Activated naive CD4-positive, alpha-beta T cell treated with Interleukin-2 at 50 U/mL for 16 hours (primary cell): ENCODE results near the gene AGPS.
"Not testable (repeated sequence)": the region's sequence is repeated elsewhere in the genome, so short reads cannot be mapped to it uniquely, and the experiment has no call there.

ENCODE experiments used
- DNase-seq: peaks from one replicate; pipeline ENCODE4 v3.0.0-alpha.2; 2020

Gene AGPS

GRCh38 chr2:177533253-177533652 is 140.7 kb downstream of the AGPS start:
- DNase-seq = no peak

GRCh38 chr2:177535000-177535399 is 142.4 kb downstream of the AGPS start:
- DNase-seq = no peak

GRCh38 chr2:177535958-177536504 is 143.5 kb downstream of the AGPS start:
- DNase-seq = no peak

- no peak for DNase-seq
These were observed 144.6 kb downstream of the AGPS start for GRCh38 chr2:177537213-177537612.

DNA sequence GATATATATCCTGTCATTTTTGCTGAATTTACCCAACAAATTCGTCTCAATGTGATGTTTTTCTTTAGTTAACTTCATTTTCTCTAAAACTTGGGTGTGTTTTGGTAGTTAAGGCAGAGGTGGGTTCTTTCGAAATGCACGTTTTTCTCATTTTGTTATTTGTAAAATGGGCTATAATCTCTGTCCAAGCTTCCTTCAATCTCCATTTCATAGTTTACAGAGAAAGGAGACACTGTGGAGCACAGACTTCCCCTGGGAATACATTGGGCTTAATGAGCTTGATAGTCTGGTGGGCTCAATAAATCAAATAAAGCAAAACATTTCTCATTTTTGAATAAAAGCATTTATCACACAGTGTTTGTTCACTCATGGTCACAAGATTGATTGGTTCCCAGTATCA is 145.1 kb downstream of the AGPS start:
- no peak for DNase-seq

DNA sequence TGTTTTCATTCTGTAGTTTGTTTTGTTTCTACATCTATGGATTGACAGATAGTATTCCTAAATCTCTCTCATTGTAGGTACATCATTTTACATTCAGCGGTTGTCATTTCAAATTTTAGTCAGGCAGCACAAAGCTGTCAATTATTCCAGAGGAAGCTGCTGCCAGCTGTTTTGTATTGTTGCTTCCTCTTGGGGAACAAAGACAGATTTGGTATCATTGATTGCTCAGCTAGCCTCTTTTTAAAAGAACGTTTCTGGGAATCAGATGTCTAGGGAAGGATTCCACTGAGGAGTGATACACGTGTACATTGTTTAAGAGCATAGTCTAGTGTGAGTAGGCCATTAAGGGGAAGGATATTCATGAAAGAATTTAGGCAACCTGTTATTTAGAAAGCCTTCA is 145.8 kb downstream of the AGPS start:
- no peak for DNase-seq

DNA sequence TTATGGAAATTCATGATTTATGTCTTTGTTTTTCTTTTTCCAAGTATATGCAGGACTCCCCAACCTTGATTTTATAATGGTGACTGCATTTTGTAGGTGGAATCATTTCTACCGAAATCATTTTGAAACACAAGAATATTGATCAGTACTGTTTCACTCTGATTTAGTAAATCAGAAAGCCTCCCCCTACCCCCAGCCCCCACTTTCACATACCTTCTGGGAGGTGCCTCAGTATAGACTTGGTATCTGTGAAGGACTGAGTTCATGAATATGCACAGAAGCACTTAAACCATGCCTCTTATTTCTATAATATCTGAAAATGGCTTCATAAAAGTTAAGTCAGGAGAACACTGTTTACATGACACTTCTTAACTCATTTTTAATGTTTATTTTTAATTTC is 147.7 kb downstream of the AGPS start:
- DNase-seq = no peak

GRCh38 chr2:177541258-177541991 is 148.9 kb downstream of the AGPS start:
- DNase-seq = no peak

DNA sequence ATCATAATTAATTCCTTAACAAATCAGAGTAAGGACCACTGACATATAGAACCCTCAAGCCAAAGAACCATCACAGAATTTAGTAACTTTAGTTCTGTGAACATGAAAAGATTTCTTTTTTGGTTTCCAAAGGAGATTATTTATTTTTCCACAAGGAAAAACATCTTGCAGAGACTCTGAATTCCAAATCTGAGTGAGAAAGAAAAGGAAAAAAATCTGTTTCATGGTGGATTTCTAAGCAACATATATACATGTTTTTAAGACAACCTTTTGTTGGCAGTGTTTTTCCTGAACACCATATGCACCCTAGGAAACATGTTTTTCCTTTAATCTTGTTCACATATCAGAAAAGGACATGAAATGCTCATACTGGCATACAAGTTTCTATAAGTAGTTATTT is 149.8 kb downstream of the AGPS start:
- no peak for DNase-seq

DNA sequence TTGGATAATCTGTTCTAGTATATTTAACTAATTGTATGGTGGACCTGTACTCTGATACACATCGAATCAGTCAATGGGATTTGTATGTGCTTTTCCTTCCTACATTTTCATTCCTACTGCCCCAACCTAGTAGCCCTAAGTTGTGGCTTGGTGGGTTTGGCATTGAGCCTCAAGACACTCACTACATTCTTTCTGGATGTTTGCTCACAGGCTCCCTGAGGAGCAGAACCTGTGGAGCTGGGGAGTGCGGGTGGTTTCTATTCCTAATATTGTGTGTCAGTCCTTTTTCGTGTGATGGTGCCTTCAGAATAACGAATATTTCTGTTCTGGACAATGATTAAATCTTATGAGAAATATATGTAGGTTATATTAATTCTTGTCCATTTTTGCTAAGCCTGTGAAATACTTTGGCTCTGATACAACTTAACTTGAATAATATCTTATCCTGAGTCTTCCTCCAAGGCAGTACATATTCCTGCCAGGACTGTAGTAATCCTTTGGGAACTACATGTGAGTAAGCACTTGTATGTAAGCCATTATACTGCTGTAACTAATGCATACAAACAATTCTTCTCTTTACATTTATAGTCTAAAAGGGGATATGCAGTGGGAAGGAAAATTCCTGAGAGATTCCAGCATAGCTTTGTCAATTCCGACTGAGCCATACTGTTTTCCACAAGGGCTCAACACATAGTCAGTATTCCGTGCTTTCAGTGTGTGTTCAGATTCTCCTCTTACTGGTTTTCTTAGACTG is 150.6 kb downstream of the AGPS start:
- DNase-seq = no peak

GRCh38 chr2:177545143-177545542 is 152.6 kb downstream of the AGPS start:
- no peak for DNase-seq

GRCh38 chr2:177545981-177546585 is 153.5 kb downstream of the AGPS start:
- no peak for DNase-seq

DNA sequence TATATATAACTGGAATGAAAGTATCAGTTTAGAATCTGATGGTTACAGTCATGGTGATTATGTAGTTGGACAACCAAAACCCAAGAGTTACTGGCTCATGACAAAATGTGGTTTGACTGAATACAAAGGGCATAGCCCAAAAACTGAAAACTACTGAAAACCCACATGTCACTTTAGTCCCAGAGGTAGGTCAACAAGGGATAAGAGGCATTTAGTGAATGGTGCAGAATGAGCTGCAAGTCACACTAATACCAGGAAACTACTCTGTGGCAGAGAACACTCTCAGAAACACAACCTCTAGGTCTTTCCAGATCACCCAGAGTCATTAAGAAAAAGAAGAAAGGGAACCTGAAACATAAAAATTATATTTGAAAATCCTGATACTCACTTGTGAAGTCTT is 154.5 kb downstream of the AGPS start:
- DNase-seq = no peak

DNA sequence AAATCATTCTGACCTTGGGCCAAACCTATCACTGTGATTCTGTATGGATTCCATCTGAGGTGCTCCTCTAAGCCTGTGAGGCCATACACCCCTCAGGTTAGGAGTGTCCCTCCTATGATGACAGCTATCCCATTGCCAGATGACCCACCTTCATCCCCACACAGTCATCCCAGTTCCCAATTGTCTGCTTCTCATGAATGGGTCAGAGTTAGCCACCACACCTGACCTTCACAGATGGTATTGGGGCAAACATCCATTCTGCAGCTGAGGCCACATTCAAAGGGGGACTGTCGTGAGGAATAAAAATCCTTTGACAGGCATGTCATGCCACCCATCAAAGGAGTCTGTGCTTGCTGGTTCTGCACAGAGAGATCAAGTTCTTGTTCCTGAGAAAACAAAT is 155.2 kb downstream of the AGPS start:
- no peak for DNase-seq

DNA sequence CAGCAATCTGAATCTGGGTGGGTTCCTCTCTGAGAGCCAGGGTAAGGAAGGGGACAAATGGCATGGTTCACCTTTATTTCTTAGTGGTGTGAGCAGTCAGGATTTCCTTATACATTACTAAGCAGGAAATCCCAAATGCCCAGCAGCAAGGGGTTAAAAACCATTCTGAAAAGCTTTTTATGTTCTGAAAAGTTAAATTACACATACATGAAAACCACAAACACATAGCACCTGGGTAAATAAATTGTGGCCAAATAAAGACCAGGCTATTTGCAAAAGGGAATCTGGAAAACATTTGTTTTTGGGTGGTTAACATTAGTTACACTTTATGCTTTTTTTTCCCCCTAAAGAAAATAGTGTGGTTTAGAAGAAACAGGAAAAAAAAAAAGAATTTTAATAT is 156.1 kb downstream of the AGPS start:
- DNase-seq = no peak

- no peak for DNase-seq
These were observed 156.6 kb downstream of the AGPS start for GRCh38 chr2:177549171-177549570.

DNA sequence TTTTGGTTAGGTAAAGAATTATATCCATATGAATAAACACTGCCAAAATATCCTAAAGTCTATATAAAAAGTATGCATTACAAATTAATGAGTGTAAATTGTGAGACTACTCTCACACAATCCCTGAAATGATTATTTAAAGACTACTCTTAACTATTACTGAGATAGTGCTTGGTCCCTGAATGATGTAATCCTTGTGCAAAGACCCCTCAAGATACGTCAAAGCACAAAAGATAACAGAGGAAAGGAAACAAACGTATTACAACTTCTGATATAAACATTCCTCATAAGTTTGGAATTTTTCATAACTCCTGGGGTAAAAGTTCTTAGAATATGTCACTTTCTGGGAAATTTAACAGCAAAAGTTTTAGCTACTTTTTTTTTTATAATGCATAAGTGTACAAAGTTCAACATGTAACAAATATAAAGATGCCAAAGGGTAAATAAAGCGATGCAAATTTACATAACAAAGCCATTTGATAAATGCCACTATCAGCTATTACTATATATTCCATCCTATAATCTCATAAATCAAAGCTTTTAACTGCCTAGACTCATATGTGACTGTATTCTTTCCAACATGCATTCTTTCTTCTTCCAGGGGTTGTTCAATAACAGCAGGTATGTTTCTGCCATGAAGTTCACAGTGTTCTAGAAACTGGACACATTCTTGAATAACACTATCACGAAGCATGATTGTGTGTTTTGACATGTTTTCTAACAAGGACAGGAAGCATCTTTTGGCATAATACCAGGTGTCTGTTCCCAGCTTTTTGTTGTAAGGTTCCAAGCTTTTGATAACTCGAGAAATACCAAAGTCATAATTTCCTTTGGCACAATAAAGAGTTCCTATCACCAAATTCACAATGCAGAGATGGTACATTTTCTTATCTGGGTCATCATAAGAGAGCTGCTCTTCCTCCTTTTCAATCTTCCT is 158.0 kb downstream of the AGPS start:
- DNase-seq = no peak

GRCh38 chr2:177551360-177551759 is 158.8 kb downstream of the AGPS start:
- DNase-seq = not testable (repeated sequence)

- no peak for DNase-seq
These were observed 159.4 kb downstream of the AGPS start for GRCh38 chr2:177551989-177552421.

GRCh38 chr2:177552422-177553175 is 160.0 kb downstream of the AGPS start:
- DNase-seq = peak; percentile 89

DNA sequence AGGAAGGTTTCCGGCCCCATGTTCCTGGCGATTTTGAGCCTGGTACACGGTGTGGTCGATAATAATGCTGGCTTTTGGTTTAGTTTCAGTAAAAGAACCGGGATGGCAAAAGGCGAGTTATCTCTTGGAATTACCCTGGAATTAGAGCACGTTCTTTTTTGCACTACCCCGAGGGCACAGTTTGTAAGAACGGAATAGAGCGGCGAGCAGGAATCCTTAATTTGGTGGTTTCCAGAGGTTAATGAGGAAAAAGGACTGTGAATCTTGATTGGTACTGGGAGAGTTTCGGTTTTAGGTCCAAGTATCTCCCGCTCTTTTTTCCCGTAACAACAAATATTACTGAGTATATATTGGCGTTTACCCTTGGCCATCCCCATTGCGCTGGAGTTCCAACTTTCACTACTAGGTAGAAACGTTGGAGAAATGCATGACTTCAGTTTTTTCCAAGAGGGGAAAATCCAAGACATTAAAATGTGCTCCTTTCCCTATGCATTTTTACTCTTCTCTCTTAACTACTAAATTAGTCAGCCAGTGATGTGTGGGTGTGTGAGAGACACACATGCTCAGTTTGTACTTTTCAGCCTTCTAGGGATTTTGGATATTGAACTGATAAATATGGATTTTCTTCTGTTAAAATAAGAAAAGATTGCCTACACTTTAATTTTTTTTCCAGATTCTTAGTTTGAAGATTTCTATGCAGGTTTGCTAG is 160.8 kb downstream of the AGPS start:
- no peak for DNase-seq
